Ishikawa (cell line): ENCODE data around the gene GALNT2.

Source experiments
- CEBPB ChIP-seq: IDR thresholded peaks from 2 replicates; pipeline ENCODE4 v1.6.1; 2012
- CREB1 ChIP-seq: IDR thresholded peaks from 2 replicates; pipeline ENCODE4 v1.6.1; 2012; ENCODE audit warnings: low read depth
- EGR1 ChIP-seq: IDR thresholded peaks from 2 replicates; pipeline ENCODE4 v1.6.1; 2012
- EP300 ChIP-seq: IDR thresholded peaks from 2 replicates; pipeline ENCODE4 v1.6.1; 2012; ENCODE audit warnings: borderline replicate concordance
- FOXM1 ChIP-seq: IDR thresholded peaks from 2 replicates; pipeline ENCODE4 v1.6.1; 2012; ENCODE audit warnings: low read depth, borderline replicate concordance
- MAX ChIP-seq: IDR thresholded peaks from 2 replicates; pipeline ENCODE4 v1.6.1; 2012
- NFIC ChIP-seq: IDR thresholded peaks from 2 replicates; pipeline ENCODE4 v1.6.1; 2012
- RAD21 ChIP-seq: IDR thresholded peaks from 2 replicates; pipeline ENCODE4 v1.6.1; 2012; ENCODE audit warnings: low read depth
- REST ChIP-seq: IDR thresholded peaks from 2 replicates; pipeline ENCODE4 v1.6.1; 2012; ENCODE audit warnings: low read depth, mild to moderate bottlenecking
- TAF1 ChIP-seq: IDR thresholded peaks from 2 replicates; pipeline ENCODE4 v1.6.1; 2012; ENCODE audit warnings: low read depth, mild to moderate bottlenecking
- TEAD4 ChIP-seq: IDR thresholded peaks from 2 replicates; pipeline ENCODE4 v1.6.1; 2012
- ZBTB7A ChIP-seq: IDR thresholded peaks from 2 replicates; pipeline ENCODE4 v1.6.1; 2012; ENCODE audit warnings: low read depth

GRCh38 chr1:230056098-230056497, 10.9 kb upstream of the GALNT2 start:
- TF ChIP-seq MAX, result no peak
- TF ChIP-seq CEBPB, result no peak
- no peak for TF ChIP-seq EP300
- no peak for TF ChIP-seq RAD21
- TF ChIP-seq ZBTB7A, result no peak
- TF ChIP-seq REST, result no peak
- no peak for TF ChIP-seq FOXM1
- no peak for TF ChIP-seq NFIC
- TF ChIP-seq TEAD4, result no peak
- no peak for TF ChIP-seq CREB1
- no peak for TF ChIP-seq EGR1
- no peak for TF ChIP-seq TAF1
